Panc1 (cell line): Measurements from ENCODE around the gene ATE1.

Experiments used
- SIN3A ChIP-seq: IDR thresholded peaks from 2 replicates; pipeline ENCODE4 v1.6.1; 2012; ENCODE audit warnings: low read depth, mild to moderate bottlenecking, low read length, moderate library complexity, borderline replicate concordance; ENCODE audit not compliant: insufficient read depth
- TCF7L2 ChIP-seq: IDR thresholded peaks from 2 replicates; pipeline ENCODE4 v1.6.1; 2011; ENCODE audit warnings: mild to moderate bottlenecking, low read depth, low read length, inconsistent platforms
- TF ChIP-seq, protein P1 (sequence below): fragments of 450-650 bp; IDR thresholded peaks from 2 replicates; pipeline ENCODE4 v1.5.1; 2017; ENCODE audit warnings: mild to moderate bottlenecking
- TF ChIP-seq, protein P2 (sequence below), 2 experiments: IDR thresholded peaks; 2 replicates each; pipeline ENCODE4 v1.6.1; 2011 to 2012; ENCODE audit warnings: low read depth in 2 of 2, control low read depth in 1 of 2, low read length in 1 of 2, mild to moderate bottlenecking in 1 of 2, moderate library complexity in 1 of 2; ENCODE audit not compliant: insufficient read depth in 1 of 2

DNA sequence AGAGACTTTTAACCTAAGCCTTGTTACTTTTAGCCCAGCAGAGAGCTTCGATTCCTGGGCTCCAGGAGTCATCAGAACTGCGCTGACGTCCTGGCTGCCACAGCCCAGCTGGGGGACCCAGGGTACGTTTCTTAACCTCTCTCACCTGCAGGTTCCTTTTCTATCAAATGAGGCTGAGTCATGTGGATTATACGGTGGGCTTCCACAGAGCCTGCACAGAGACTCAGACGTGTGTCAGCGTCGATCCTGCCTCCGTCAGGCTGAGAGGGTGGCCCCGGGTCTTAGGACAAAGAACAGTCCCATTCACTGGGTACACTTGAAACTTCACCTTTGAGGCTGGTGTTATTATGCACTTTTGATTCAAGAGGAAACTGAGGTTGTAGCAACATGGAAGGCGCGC lies 228.9 kb downstream of the ATE1 start:
- TF ChIP-seq, protein P1, sequence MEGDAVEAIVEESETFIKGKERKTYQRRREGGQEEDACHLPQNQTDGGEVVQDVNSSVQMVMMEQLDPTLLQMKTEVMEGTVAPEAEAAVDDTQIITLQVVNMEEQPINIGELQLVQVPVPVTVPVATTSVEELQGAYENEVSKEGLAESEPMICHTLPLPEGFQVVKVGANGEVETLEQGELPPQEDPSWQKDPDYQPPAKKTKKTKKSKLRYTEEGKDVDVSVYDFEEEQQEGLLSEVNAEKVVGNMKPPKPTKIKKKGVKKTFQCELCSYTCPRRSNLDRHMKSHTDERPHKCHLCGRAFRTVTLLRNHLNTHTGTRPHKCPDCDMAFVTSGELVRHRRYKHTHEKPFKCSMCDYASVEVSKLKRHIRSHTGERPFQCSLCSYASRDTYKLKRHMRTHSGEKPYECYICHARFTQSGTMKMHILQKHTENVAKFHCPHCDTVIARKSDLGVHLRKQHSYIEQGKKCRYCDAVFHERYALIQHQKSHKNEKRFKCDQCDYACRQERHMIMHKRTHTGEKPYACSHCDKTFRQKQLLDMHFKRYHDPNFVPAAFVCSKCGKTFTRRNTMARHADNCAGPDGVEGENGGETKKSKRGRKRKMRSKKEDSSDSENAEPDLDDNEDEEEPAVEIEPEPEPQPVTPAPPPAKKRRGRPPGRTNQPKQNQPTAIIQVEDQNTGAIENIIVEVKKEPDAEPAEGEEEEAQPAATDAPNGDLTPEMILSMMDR, result no peak
- TF ChIP-seq, protein P2, sequence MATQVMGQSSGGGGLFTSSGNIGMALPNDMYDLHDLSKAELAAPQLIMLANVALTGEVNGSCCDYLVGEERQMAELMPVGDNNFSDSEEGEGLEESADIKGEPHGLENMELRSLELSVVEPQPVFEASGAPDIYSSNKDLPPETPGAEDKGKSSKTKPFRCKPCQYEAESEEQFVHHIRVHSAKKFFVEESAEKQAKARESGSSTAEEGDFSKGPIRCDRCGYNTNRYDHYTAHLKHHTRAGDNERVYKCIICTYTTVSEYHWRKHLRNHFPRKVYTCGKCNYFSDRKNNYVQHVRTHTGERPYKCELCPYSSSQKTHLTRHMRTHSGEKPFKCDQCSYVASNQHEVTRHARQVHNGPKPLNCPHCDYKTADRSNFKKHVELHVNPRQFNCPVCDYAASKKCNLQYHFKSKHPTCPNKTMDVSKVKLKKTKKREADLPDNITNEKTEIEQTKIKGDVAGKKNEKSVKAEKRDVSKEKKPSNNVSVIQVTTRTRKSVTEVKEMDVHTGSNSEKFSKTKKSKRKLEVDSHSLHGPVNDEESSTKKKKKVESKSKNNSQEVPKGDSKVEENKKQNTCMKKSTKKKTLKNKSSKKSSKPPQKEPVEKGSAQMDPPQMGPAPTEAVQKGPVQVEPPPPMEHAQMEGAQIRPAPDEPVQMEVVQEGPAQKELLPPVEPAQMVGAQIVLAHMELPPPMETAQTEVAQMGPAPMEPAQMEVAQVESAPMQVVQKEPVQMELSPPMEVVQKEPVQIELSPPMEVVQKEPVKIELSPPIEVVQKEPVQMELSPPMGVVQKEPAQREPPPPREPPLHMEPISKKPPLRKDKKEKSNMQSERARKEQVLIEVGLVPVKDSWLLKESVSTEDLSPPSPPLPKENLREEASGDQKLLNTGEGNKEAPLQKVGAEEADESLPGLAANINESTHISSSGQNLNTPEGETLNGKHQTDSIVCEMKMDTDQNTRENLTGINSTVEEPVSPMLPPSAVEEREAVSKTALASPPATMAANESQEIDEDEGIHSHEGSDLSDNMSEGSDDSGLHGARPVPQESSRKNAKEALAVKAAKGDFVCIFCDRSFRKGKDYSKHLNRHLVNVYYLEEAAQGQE (IDR thresholded peaks at IDR 0.05; ENCODE audit: insufficient read depth in 1 of 2, low read depth in 2 of 2, low read length in 1 of 2), result no peak
- no peak for TF ChIP-seq SIN3A
- no peak for TF ChIP-seq TCF7L2
